Subcutaneous adipose tissue (tissue), 4 donors: ENCODE data around the gene ARMH2. TPM values are rescaled to one million over a fixed set of nuclear protein-coding genes. Genes with fewer than 3 reads are reported as not detected.

Experiments used
- CTCF ChIP-seq: fragments of 450-650 bp; IDR thresholded peaks from one replicate; pipeline ENCODE4 v1.5.1; 2016; ENCODE audit warnings: low read depth, mild to moderate bottlenecking, control low read depth, antibody characterized with exemption, moderate library complexity
- total RNA-seq, 4 donors: library from RNA; depleted of rRNA; stranded (reverse); fragments of >200 nt; gene quantifications; one replicate each; pipeline ENCODE4 v1.1.0, GENCODE V29; 2016

ARMH2 gene
- total RNA-seq, 4 donors from 2014 or later: not detected

- TF ChIP-seq CTCF: no peak
Measured at GRCh38 chr6:24752503-24752902, 46.2 kb downstream of the ARMH2 start.

- no peak for TF ChIP-seq CTCF
Measured at GRCh38 chr6:24749297-24749696, 49.4 kb downstream of the ARMH2 start.

Other genes with a start within 250 kb of the ARMH2 start
- gene KIAA0319, start 152.7 kb downstream of the ARMH2 start, total RNA-seq: under 1 TPM in 1 of 4 donors, not detected in 3; 0.17 TPM
- 10 to 100 TPM; 45.7 to 73.1 (median 49.5) TPM for gene TDP2, start 132.0 kb downstream of the ARMH2 start, total RNA-seq
- 10 to 100 TPM in 3 of 4 donors, 1 to 10 TPM in 1; 8.3 to 12.9 (median 10.8) TPM for gene ACOT13, start 131.8 kb downstream of the ARMH2 start, total RNA-seq
- 100 to 1,000 TPM in 2 of 4 donors, 10 to 100 TPM in 2; 70.1 to 126 (median 90.8) TPM for gene C6orf62, start 79.8 kb downstream of the ARMH2 start, total RNA-seq
- gene GMNN, start 24.0 kb downstream of the ARMH2 start, total RNA-seq: 10 to 100 TPM in 3 of 4 donors, 1 to 10 TPM in 1; 4.5 to 13.4 (median 10.3) TPM
- 10 to 100 TPM in 2 of 4 donors, 1 to 10 TPM in 2; 7.9 to 36.1 (median 9.2) TPM for gene RIPOR2, start 137.0 kb upstream of the ARMH2 start, total RNA-seq